Measurements from ENCODE around the gene ADCY5.

GRCh38 chr3:123375014-123375940 lies 73.6 kb downstream of the ADCY5 start:
- TF ChIP-seq POLR2A (IDR thresholded peaks at IDR 0.05; ENCODE audit: low read length) (no peak), CTCF (IDR thresholded peaks at IDR 0.05) (no peak), ZC3H11A (IDR thresholded peaks at IDR 0.05) (no peak), POLR2AphosphoS2 (conservative IDR thresholded peaks at IDR 0.05; ENCODE audit: low read length) (no peak), NPAS2 (CRISPR knock-in tag; IDR thresholded peaks at IDR 0.05; ENCODE audit: borderline replicate concordance) (no peak), BHLHE40 (IDR thresholded peaks at IDR 0.05; ENCODE audit: low read depth, low read length) (no peak), CHD2 (IDR thresholded peaks at IDR 0.05; ENCODE audit: low read length, partially characterized antibody) (no peak), PHF8 (IDR thresholded peaks at IDR 0.05; ENCODE audit: borderline replicate concordance, low read depth) (no peak), MYC (IDR thresholded peaks at IDR 0.05; ENCODE audit: borderline replicate concordance, low read length) (no peak), RFX5 (IDR thresholded peaks at IDR 0.05) (no peak)
- TF ChIP-seq, protein P1, sequence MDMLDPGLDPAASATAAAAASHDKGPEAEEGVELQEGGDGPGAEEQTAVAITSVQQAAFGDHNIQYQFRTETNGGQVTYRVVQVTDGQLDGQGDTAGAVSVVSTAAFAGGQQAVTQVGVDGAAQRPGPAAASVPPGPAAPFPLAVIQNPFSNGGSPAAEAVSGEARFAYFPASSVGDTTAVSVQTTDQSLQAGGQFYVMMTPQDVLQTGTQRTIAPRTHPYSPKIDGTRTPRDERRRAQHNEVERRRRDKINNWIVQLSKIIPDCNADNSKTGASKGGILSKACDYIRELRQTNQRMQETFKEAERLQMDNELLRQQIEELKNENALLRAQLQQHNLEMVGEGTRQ (IDR thresholded peaks at IDR 0.05), result no peak
- TF ChIP-seq, protein P2, sequence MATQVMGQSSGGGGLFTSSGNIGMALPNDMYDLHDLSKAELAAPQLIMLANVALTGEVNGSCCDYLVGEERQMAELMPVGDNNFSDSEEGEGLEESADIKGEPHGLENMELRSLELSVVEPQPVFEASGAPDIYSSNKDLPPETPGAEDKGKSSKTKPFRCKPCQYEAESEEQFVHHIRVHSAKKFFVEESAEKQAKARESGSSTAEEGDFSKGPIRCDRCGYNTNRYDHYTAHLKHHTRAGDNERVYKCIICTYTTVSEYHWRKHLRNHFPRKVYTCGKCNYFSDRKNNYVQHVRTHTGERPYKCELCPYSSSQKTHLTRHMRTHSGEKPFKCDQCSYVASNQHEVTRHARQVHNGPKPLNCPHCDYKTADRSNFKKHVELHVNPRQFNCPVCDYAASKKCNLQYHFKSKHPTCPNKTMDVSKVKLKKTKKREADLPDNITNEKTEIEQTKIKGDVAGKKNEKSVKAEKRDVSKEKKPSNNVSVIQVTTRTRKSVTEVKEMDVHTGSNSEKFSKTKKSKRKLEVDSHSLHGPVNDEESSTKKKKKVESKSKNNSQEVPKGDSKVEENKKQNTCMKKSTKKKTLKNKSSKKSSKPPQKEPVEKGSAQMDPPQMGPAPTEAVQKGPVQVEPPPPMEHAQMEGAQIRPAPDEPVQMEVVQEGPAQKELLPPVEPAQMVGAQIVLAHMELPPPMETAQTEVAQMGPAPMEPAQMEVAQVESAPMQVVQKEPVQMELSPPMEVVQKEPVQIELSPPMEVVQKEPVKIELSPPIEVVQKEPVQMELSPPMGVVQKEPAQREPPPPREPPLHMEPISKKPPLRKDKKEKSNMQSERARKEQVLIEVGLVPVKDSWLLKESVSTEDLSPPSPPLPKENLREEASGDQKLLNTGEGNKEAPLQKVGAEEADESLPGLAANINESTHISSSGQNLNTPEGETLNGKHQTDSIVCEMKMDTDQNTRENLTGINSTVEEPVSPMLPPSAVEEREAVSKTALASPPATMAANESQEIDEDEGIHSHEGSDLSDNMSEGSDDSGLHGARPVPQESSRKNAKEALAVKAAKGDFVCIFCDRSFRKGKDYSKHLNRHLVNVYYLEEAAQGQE (IDR thresholded peaks at IDR 0.05), result no peak
- TF ChIP-seq, protein P3, sequence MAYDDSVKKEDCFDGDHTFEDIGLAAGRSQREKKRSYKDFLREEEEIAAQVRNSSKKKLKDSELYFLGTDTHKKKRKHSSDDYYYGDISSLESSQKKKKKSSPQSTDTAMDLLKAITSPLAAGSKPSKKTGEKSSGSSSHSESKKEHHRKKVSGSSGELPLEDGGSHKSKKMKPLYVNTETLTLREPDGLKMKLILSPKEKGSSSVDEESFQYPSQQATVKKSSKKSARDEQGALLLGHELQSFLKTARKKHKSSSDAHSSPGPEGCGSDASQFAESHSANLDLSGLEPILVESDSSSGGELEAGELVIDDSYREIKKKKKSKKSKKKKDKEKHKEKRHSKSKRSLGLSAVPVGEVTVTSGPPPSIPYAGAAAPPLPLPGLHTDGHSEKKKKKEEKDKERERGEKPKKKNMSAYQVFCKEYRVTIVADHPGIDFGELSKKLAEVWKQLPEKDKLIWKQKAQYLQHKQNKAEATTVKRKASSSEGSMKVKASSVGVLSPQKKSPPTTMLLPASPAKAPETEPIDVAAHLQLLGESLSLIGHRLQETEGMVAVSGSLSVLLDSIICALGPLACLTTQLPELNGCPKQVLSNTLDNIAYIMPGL (CRISPR knock-in tag; IDR thresholded peaks at IDR 0.05; ENCODE audit: borderline replicate concordance), result no peak

Measured in A549 (cell line).